Type B pancreatic cell (in vitro differentiated cells): Measurements from ENCODE around the gene KRT75. TPM values are rescaled to one million over a fixed set of nuclear protein-coding genes. Genes with fewer than 3 reads are reported as not detected.
A peak's percentile ranks its signal among the peaks of the same experiment; 100 is the strongest.

ENCODE experiments used
- DNase-seq: peaks from one replicate; pipeline ENCODE4 v3.0.0; 2021; ENCODE audit warnings: mixed read lengths; ENCODE audit not compliant: unreplicated experiment; ENCODE audit errors: extremely low spot score
- H3K27ac Mint-ChIP-seq: 2 replicates; pipeline ENCODE4 v1.8.0; 2021; ENCODE audit warnings: mild to moderate bottlenecking, mixed read lengths
- H3K27me3 Mint-ChIP-seq: 2 replicates; pipeline ENCODE4 v1.8.0; 2021; ENCODE audit warnings: mixed read lengths
- H3K36me3 Mint-ChIP-seq: 2 replicates; pipeline ENCODE4 v1.8.0; 2021; ENCODE audit warnings: mixed read lengths
- H3K4me1 Mint-ChIP-seq: one replicate; pipeline ENCODE4 v1.8.0; 2021; ENCODE audit warnings: mixed read lengths; ENCODE audit not compliant: unreplicated experiment
- H3K4me3 Mint-ChIP-seq: 2 replicates; pipeline ENCODE4 v1.8.0; 2021; ENCODE audit warnings: mild to moderate bottlenecking, mixed read lengths
- H3K9me3 Mint-ChIP-seq: 2 replicates; pipeline ENCODE4 v1.8.0; 2021; ENCODE audit warnings: mixed read lengths
- CTCF ChIP-seq: fragments of 200-600 bp; sonication (generic); conservative IDR thresholded peaks from 2 replicates; pipeline ENCODE4 v1.5.0; 2021; ENCODE audit warnings: antibody characterized with exemption, mild to moderate bottlenecking
- total RNA-seq: library from RNA; stranded (reverse); gene quantifications from 2 replicates; pipeline ENCODE4 v1.2.1, GENCODE V29; 2021; ENCODE audit warnings: low replicate concordance

KRT75 gene
- total RNA-seq, 1 donor from 2014 or later, result not detected

GRCh38 chr12:52380271-52380694 is 53.9 kb downstream of the KRT75 start:
- TF ChIP-seq CTCF, result peak; percentile 63
- H3K36me3 Mint-ChIP-seq, result no peaks in the 10 kb centered on the region
- H3K27ac Mint-ChIP-seq, result no peak overlapping the region
- peaks cover 24% of the 10 kb centered on the region for H3K27me3 Mint-ChIP-seq
- no peaks in the 10 kb centered on the region for H3K4me1 Mint-ChIP-seq
- no peak for DNase-seq
- no peaks in the 10 kb centered on the region for H3K9me3 Mint-ChIP-seq
- no peak overlapping the region for H3K4me3 Mint-ChIP-seq

GRCh38 chr12:52379536-52379935 is 54.6 kb downstream of the KRT75 start:
- Mint-ChIP-seq H3K9me3 (no peaks in the 10 kb centered on the region), H3K4me1 (no peaks in the 10 kb centered on the region), H3K27me3 (peaks cover 24% of the 10 kb centered on the region), H3K27ac (no peak overlapping the region), H3K36me3 (no peaks in the 10 kb centered on the region), H3K4me3 (no peak overlapping the region)
- no peak for TF ChIP-seq CTCF
- no peak for DNase-seq

DNA sequence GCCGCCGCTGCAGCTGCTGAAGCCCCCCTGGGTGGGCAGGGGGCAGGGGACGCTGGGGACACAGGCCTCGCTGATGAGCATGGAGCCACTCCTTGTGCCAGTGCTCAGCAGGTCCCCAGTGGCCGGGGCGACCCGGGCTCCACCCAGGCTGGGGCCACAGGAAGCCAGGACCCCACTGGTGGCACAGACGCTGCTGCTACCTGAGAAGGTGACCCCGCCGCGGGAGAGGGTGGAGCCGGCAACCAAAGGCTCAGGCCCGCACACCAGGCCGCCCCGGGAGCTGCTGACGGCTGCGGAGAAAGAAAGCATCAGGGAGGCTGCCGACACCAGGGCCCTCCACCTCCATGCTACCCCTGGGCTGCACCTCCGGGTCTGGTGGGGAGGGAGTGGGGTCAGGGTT is 56.1 kb downstream of the KRT75 start:
- Mint-ChIP-seq H3K36me3 (no peaks in the 10 kb centered on the region), H3K9me3 (no peaks in the 10 kb centered on the region), H3K27ac (no peak overlapping the region), H3K27me3 (peaks cover 24% of the 10 kb centered on the region), H3K4me3 (no peak overlapping the region), H3K4me1 (no peaks in the 10 kb centered on the region)
- TF ChIP-seq CTCF, result no peak
- DNase-seq, result no peak

DNA sequence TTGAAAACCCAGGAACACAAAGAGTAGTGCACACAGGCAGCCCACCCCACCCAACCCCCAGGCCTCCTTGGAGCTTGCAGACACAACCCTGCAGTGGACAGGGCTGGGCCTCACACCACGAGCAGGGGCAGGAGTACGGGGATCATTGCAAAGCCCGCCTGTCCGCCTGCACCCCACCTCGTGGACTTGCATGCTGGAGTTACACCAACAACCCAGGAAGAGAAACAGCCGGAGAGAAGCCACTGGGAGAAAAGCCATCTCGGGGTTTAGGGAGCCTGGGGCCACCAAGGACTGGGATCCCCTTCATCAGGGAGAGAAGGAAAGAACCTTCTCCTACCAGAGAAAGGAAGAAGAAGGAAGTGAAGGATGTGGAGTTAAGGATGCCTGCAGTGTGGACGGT is 56.9 kb downstream of the KRT75 start:
- no peak for DNase-seq

More for the DNA sequence above, 56.9 kb downstream of the KRT75 start:
- H3K4me1 Mint-ChIP-seq, result peaks cover 4% of the 10 kb centered on the region
- TF ChIP-seq CTCF, result no peak
- H3K9me3 Mint-ChIP-seq, result no peaks in the 10 kb centered on the region
- H3K4me3 Mint-ChIP-seq, result no peak overlapping the region
- no peak overlapping the region for H3K27ac Mint-ChIP-seq
- no peaks in the 10 kb centered on the region for H3K36me3 Mint-ChIP-seq
- peaks cover 24% of the 10 kb centered on the region for H3K27me3 Mint-ChIP-seq

Other genes starting within 250 kb of the KRT75 start
- gene KRT80, start 242.4 kb downstream of the KRT75 start, total RNA-seq, result 23.1 and 65.1 TPM in 2 replicates
- gene KRT7, start 201.1 kb downstream of the KRT75 start, total RNA-seq, result 125 and 293 TPM in 2 replicates
- gene KRT86, start 159.7 kb downstream of the KRT75 start, total RNA-seq, result 0.14 TPM in 1 of 2 replicates, not detected in the other
- 0.31 TPM in 2 replicates for gene KRT81, start 142.8 kb downstream of the KRT75 start, total RNA-seq
- not detected in 2 replicates for gene KRT83, start 113.0 kb downstream of the KRT75 start, total RNA-seq
- not detected in 2 replicates for gene KRT85, start 66.9 kb downstream of the KRT75 start, total RNA-seq
- not detected in 2 replicates for gene KRT84, start 48.7 kb downstream of the KRT75 start, total RNA-seq
- not detected in 2 replicates for gene KRT82, start 28.0 kb downstream of the KRT75 start, total RNA-seq
- gene KRT6B, start 17.8 kb upstream of the KRT75 start, total RNA-seq, result 0.14 TPM in 1 of 2 replicates, not detected in the other
- 0.19 and 0.31 TPM in 2 replicates for gene KRT6C, start 39.4 kb upstream of the KRT75 start, total RNA-seq
- gene KRT6A, start 58.9 kb upstream of the KRT75 start, total RNA-seq, result 9.9 and 41.6 TPM in 2 replicates
- 13.0 and 25.0 TPM in 2 replicates for gene KRT5, start 86.0 kb upstream of the KRT75 start, total RNA-seq
- 0.50 TPM in 1 of 2 replicates, not detected in the other for gene KRT71, start 118.8 kb upstream of the KRT75 start, total RNA-seq
- gene KRT74, start 139.5 kb upstream of the KRT75 start, total RNA-seq, result 0.10 TPM in 1 of 2 replicates, not detected in the other
- gene KRT72, start 167.1 kb upstream of the KRT75 start, total RNA-seq, result 0.48 and 2.9 TPM in 2 replicates
- gene KRT73, start 184.2 kb upstream of the KRT75 start, total RNA-seq, result 0.12 TPM in 1 of 2 replicates, not detected in the other
- not detected in 2 replicates for gene KRT2, start 217.8 kb upstream of the KRT75 start, total RNA-seq
- gene KRT1, start 246.0 kb upstream of the KRT75 start, total RNA-seq, result 269 and 837 TPM in 2 replicates